Measurements from ENCODE around the gene PCBP3.

The PCBP3 gene

GRCh38 chr21:45791562-45792418, 148.3 kb downstream of the PCBP3 start:
- no peak for FAIRE-seq
- no peak for DNase-seq (ENCODE audit: insufficient read length)
- TF ChIP-seq POLR2A (IDR thresholded peaks at IDR 0.05; ENCODE audit: low read depth, low read length) (no peak), POLR2AphosphoS5 (IDR thresholded peaks at IDR 0.05; ENCODE audit: low read depth, low read length) (no peak), TAF1 (IDR thresholded peaks at IDR 0.05; ENCODE audit: borderline replicate concordance, low read depth, low read length) (no peak)

GRCh38 chr21:45792682-45793383, 149.3 kb downstream of the PCBP3 start:
- no peak for TF ChIP-seq TAF1 (IDR thresholded peaks at IDR 0.05; ENCODE audit: borderline replicate concordance, low read depth, low read length)
- no peak for TF ChIP-seq POLR2AphosphoS5 (IDR thresholded peaks at IDR 0.05; ENCODE audit: low read depth, low read length)
- TF ChIP-seq POLR2A (IDR thresholded peaks at IDR 0.05; ENCODE audit: low read depth, low read length): no peak
- FAIRE-seq: no peak
- no peak for DNase-seq (ENCODE audit: insufficient read length)

DNA sequence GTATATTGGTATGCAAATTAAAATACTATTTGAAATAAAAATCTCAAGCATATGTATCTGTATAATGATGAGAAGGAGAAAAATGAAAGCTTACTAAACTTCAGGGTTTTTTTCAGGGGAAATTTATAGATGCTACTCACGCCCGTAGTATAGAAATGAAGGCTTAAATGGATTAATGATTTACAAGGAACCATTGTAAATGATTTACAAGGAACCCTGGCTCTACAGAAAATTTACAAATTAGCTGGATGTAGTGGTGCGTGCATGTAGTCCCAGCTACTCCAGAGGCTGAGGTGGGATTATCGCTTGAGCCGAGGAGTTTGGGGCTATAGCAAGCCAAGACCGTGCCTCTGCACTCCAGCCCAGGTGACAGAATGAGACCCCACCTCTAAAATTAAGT, 150.5 kb downstream of the PCBP3 start:
- FAIRE-seq (no peak), DNase-seq (ENCODE audit: insufficient read length) (no peak)

GRCh38 chr21:45796003-45796402, 152.5 kb downstream of the PCBP3 start:
- DNase-seq (ENCODE audit: insufficient read length) (no peak), FAIRE-seq (no peak)
- TF ChIP-seq TAF1 (IDR thresholded peaks at IDR 0.05; ENCODE audit: borderline replicate concordance, low read depth, low read length) (no peak), POLR2A (IDR thresholded peaks at IDR 0.05; ENCODE audit: low read depth, low read length) (no peak), POLR2AphosphoS5 (IDR thresholded peaks at IDR 0.05; ENCODE audit: low read depth, low read length) (no peak)

More for the DNA sequence above, 150.5 kb downstream of the PCBP3 start:
- TF ChIP-seq TAF1 (IDR thresholded peaks at IDR 0.05; ENCODE audit: borderline replicate concordance, low read depth, low read length) (no peak), POLR2AphosphoS5 (IDR thresholded peaks at IDR 0.05; ENCODE audit: low read depth, low read length) (no peak), POLR2A (IDR thresholded peaks at IDR 0.05; ENCODE audit: low read depth, low read length) (no peak)

GRCh38 chr21:45797338-45797737, 153.8 kb downstream of the PCBP3 start:
- FAIRE-seq: no peak
- no peak for DNase-seq (ENCODE audit: insufficient read length)
- TF ChIP-seq TAF1 (IDR thresholded peaks at IDR 0.05; ENCODE audit: borderline replicate concordance, low read depth, low read length): no peak

DNA sequence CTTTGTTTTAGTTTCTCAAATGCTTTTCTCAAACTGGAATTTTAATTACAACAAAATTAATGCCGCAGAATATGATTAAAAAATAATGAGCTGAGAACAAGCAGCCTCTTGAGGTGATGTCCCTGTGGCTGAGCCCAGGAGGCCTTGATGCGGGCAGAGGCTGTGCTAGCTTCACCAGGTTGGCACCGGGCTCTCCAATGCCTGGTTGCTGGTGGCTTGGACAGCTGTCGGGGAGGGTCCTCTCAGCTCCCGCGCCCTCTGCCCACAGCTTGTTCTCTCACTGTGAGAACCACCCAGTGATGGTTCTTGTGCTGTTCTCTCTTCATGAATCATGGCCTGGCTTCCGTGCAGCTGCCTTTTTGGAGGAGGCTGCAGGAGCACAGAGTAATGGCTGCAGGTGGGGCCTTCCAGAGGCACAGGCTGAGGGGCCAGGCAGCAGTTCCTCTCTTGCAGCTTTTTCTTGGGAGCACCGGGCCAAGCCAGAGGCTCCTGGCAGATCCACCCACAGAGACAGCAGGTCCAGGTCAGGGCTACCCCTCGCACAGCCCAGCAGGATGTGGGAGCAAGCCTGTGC, 156.3 kb downstream of the PCBP3 start:
- no peak for DNase-seq (ENCODE audit: insufficient read length)
- TF ChIP-seq POLR2A (IDR thresholded peaks at IDR 0.05; ENCODE audit: low read depth, low read length): no peak
- TF ChIP-seq TAF1 (IDR thresholded peaks at IDR 0.05; ENCODE audit: borderline replicate concordance, low read depth, low read length): no peak
- TF ChIP-seq POLR2AphosphoS5 (IDR thresholded peaks at IDR 0.05; ENCODE audit: low read depth, low read length): no peak
- FAIRE-seq: no peak

- TF ChIP-seq TAF1 (IDR thresholded peaks at IDR 0.05; ENCODE audit: borderline replicate concordance, low read depth, low read length) (no peak), POLR2A (IDR thresholded peaks at IDR 0.05; ENCODE audit: low read depth, low read length) (no peak), POLR2AphosphoS5 (IDR thresholded peaks at IDR 0.05; ENCODE audit: low read depth, low read length) (no peak)
- DNase-seq (ENCODE audit: insufficient read length): no peak
- no peak for FAIRE-seq
Measured at GRCh38 chr21:45800339-45801080, 157.0 kb downstream of the PCBP3 start.

DNA sequence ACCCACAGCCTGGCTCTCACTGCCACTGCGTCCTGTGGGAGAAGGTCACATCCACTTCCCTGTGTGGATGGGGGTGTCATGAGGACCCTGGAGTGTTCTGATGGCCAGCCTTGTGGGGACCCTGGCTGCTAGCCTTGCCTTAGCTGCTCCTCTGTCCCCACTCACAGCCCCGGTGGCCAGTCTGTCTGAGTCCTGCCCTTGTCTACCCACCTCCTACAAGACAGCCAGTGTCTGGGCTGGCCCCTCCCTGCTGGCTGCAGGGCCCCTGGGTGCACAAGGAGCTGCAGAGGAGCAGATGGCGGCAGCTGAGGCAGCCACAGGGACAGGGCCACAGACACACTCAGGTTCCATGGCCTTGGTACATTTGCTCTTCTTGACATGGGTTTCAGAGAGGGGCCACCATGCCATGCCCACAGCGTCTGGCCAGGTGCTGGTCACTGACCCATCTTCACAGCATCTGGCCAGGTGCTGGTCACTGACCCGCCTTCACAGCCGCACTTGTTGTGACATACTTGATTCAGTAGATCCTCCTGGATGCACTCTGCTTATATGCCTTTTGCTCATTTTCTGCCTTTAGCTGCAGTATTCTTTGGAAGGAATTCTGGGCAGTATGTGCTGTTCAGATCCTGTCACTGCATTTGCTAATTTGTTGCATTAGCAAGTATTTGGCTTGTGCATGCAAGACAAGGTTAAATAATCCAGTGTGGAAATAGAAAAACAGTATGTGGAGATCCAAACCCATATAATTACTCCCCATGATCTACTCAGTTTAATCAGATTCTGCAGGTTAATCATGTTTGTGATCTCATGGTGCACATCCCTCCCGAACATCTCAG, 157.8 kb downstream of the PCBP3 start:
- TF ChIP-seq TAF1 (IDR thresholded peaks at IDR 0.05; ENCODE audit: borderline replicate concordance, low read depth, low read length): no peak
- TF ChIP-seq POLR2A (IDR thresholded peaks at IDR 0.05; ENCODE audit: low read depth, low read length): no peak
- TF ChIP-seq POLR2AphosphoS5 (IDR thresholded peaks at IDR 0.05; ENCODE audit: low read depth, low read length): no peak
- FAIRE-seq (no peak), DNase-seq (ENCODE audit: insufficient read length) (no peak)

GRCh38 chr21:45801989-45802388, 158.5 kb downstream of the PCBP3 start:
- no peak for FAIRE-seq
- no peak for DNase-seq (ENCODE audit: insufficient read length)
- no peak for TF ChIP-seq TAF1 (IDR thresholded peaks at IDR 0.05; ENCODE audit: borderline replicate concordance, low read depth, low read length)

GRCh38 chr21:45802425-45802824, 158.9 kb downstream of the PCBP3 start:
- FAIRE-seq (no peak), DNase-seq (ENCODE audit: insufficient read length) (no peak)
- TF ChIP-seq TAF1 (IDR thresholded peaks at IDR 0.05; ENCODE audit: borderline replicate concordance, low read depth, low read length): no peak
- TF ChIP-seq POLR2A (IDR thresholded peaks at IDR 0.05; ENCODE audit: low read depth, low read length): no peak
- no peak for TF ChIP-seq POLR2AphosphoS5 (IDR thresholded peaks at IDR 0.05; ENCODE audit: low read depth, low read length)
